ENCODE measurements around the gene PLA2G4D.

The PLA2G4D gene

DNA sequence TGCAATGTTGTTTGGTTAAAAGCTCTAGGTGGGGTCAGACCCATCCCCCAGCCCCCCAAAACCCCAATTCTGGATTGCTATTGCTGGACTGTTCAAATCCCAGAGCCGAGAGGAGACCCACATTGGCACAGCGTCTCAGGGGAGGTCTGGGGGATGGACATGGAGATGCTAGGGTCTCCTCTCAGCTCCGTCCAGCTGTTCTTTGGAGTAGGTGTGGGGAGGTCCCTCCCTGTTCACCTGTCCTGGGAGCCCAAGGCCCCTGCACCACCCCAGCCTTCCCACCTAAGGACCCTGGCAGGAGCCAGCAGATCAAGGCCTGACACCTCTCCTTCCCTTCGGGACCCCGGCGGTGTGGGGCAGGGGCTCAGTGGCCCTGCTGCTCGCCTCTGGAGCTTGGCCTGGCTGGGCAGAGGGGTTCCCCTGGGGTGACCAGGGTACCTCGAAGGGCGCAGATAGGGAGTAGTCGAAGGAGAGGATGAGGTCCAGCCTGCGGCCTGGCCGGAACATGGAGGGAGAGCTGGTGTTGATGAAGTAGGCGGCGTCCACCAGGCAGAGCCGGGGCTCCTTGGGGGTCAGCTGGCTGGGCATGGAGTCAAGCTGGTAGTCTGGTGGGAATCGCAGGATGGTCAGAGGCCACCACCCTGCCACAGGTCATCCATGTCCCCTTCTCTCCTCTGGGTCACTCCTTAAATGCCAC lies 23.9 kb downstream of the PLA2G4D start:
- no peak for DNase-seq

DNA sequence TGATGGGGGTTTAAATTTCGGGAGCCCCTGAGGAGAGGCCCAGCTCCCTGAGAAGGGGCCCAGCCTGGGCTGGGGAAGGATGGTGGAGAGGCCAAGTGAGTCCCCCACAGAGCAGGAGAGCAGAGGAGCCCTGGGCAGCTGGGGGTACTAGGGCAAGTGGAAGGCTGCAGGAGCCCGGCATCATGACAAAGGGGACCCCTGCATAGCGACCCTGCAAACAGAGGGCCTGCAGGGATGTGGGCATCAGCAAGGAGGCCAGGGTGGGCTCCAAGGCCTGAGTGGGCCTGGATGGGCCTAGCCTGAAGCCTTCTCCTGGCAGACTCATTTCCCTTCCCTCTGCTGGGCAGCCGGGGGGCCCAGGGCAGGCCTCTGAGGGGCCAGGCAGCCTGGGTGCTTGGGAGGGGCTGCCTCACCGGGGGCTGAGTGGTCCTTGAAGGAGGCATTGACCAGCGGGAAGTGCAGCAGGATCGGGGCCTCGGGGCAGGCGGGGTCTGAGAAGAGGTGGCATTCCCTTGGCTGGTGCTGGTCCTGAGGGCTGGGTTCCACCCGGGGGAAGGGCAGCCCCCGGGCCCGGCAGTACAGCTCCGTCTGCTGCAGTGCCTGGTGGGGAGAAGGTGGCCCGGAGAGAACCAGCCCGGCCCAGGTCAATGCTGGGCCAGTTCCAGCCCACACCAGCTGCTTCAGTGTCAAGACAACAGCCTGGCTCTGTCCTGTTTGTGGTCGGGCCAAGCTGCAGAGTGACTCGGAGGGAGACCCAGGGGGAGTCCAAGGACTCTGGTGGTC lies 24.7 kb downstream of the PLA2G4D start:
- DNase-seq, result no peak

DNA sequence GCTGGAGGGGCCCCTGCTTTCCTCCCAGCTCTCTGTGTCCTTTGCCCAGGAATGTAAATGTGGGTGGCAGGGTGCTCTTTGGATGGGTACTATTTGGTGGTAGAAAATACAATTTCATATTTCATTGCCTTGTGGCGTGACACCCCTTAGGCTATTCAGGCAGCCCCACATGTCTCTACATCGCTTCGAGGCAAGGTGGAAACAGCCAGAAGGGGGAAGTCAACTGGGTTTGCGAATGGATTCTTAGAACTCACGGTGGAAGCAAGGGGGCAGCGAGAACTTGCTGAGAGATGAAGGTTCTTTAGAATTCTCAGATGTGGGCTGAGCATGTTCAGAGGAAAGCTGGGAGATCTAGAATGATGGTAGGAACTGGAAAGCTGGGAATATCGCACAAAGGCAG lies 25.3 kb downstream of the PLA2G4D start:
- no peak for DNase-seq

DNA sequence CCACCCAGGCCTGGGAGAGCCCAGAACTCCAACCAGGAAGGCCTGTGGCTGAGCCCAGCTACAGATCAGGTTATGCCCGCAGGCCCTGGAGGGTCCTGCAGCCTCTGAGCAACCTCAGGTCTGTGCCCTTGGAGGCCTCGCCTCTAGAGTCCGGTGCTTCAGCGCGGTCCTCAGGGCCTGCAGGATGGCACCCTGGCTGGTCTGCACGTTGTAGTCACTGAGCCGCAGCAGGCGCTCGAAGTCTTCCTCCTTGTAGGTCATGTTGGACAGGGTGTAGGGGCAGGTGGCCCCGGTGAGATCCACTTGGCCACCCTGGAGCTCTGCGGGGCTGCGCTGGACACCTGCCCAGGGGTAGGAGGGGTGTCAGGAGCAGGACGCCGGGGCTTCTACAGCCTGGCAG lies 25.8 kb downstream of the PLA2G4D start:
- DNase-seq, result no peak

DNA sequence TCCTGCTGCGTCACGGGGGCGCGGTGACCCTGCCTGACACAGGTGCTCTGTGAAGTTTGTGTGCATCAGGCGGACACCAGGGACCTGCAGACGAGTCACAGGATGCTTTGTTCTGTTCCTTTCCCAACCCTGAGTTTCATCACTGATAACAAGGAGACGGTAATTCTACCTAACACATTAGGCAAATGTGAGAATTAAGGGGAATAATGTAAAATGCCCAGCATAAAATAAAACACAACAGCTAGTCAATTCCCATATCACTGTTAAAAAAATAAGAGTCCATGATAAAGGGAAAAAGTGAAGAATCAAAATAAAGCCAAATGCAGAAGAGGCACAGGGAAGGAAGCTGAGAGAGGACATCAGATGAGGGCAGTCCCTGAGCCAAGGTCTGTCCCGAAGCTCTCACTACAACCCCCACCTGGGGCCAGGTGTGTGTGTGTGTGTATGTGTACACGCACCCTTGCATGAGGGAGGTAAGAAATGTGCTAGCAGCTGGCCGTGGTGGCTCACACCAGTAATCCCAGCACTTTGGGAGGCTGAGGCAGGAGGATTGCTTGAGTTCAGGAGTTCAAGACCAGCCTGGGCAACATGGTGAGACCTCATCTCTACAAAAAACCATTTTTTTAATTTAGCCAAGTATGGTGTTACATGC lies 27.5 kb downstream of the PLA2G4D start:
- DNase-seq, result no peak

DNA sequence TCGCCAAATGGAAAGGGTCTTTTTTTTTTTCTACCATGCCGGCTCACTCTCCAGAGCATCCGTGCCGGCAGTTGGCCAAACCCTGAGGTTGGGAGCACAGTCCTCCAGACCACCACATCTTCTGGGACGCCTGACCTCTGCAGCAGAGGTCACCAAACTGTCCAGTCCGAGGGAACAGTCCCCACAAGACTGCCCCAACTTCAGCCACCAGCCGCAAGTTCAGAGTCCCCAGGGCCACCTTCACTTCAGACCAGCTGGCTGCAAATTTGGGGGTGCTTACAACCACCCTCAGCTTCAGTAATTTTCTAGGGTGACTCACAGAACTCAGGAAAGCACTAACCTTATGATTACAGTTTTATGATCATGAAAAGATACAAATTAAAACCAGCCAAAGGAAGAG lies 28.9 kb downstream of the PLA2G4D start:
- DNase-seq, result no peak

DNA sequence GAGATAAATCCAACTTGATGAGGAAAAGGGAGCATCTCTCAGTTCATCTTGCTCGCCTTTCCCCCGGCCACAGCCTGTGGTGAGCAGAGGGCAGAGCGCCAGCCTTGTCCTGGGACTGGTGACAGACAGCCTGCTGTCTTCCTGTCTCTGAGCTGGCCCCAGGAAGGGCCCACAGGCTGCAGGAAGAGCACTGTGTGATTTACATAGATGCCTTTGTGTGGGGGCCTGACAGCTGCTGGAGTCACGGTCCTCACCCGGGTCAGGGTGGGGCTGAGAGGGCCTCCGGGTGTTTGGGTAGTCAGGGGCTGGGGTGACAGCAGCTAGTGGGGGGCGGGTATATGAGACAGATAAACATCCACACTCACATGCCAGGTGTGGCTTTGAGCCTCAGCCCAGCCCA lies 29.3 kb downstream of the PLA2G4D start:
- no peak for DNase-seq

DNA sequence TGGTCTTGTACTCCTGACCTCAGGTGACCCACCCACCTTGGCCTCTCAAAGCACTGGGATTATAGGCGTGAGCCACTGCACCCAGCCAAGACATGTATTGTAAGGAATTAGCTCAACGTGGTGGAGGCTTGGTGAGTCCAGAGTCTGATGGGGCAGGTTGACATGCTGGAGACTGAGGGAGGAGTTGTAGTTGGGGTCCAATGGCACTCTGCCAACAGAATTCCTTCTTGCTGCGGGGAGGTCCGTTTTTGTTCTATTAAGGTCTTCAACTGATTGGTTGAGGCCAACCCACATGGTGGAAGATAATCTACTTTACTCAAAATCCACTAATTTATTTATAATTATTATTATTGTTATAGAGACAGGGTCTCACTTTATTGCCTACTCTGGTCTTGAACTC lies 30.1 kb downstream of the PLA2G4D start:
- DNase-seq, result no peak

DNA sequence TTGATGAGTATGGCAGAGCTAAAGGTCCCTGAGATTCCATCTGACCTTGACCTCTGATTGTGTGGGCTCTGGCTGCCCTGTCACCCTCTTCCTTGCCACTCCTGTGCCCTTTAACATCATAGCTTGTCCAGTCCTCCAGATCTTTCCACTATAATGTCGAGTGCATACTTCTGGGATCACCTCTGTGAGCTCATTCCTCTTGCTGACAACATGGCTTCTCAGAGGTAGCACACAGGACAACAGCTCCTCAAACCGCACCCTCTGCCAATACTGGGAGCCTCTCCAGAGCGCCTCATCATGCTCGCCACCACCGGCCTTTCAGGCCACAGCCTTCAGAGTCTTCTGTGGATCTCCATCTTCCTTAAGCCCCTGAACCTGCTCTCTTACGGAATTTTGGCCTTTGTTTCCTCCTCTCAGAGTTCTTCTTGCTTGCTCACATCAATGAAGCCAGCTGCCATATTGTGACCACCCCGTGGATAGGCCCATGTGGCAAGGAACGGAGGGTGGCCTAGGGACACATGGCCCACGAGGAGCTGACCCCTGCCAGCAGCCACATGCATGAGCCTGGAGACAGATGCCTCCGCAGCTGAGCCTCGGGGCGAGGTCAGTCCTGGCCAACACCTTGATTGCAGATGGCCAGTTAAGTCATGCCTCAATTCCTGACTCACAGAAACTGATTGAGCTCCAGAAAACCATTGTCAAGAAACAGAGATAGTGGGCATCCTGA lies 31.1 kb downstream of the PLA2G4D start:
- no peak for DNase-seq

DNA sequence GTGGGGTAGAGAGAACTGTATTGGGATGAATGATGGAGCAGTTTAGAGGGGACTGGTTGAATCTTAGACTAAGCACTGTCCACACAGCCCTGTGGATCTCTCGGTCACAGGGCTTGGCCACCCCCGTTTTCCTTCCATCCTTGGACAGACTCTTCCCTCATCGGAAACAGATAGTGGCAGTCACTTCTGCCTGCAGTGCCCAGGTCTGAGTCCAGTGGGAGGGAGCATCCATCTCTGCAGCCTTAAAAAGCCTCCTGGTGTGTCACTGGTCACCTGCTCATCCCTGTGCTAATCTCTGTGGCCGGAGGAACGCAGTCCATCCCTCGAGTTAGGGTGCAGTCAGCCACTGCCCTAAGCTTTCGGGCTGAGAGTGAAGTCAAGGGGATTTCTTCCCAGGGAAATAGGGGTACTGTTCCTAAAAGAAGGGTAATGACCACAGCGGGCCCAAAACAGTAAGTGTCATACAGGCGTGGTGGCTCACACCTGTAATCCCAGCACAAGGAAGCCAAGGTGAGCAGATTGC lies 32.0 kb downstream of the PLA2G4D start:
- no peak for DNase-seq

DNA sequence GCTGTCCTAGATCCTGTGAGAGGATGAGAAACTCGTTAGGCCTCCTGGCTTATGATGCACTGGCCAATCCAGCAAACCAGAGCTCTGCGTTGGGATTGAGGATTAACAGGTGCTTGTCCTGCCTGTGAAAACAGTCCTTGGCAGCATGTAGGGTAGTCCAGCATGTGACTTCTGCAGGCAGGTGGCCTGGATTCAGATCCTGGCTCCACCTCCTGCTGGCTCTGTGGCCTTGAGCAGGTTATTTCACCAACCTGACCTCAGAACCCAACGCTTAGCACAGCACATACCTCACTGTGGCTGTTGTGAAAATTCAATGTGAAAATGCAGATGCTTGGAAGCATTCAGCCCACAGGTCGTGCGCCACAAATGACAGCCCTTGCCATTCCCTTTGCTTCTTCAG lies 33.6 kb downstream of the PLA2G4D start:
- no peak for DNase-seq

DNA sequence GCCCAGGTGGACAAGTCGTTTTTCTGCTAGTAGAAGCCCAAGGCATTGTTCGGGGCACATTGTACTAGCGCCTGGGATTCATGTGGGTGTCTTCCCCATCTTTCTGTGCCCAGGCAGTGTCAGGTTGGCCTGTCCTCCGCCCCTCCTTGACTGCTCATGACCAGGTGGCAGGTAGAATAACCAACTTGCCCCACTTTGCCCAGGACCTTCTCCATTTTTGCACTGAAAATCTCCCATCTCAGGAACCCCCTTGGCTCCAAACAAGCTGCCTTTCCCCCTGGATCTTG lies 33.9 kb downstream of the PLA2G4D start:
- no peak for DNase-seq

DNA sequence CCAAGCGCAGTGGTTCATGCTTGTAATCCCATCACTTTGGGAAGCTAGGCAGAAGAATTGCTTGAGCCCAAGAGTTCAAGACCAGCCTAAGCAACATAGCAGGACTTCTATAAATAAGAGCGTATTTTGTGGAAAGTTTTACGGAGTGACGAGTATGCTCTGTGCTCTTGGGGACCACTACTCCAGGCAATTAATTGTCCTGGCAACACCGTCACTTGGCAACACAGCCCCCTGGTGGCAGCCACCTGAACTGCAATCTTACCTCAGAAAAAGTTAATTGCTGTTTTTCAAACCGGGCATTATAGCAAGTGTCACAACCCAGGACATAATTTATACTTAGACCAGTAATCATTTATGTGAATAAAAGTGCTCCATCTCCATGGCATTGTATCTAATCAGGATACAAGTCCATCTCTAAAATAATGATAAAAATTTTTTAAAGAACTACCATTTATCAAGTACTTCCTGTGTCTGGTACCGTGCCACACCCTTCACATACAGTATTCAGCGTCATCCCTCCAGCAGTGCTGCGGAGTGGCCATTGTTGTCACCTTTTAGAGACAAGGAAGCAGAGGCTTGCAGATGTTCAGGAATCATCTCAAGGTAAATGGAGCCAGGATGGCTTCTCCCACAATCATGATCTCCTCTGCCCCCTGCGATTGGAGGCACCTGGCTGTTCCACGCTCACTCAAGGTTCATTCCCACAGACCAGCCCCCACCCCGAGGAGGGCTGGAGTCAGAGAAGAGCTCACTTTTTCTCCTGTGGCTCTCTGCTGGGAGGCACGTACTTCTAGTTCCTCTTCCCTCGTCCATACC lies 34.5 kb downstream of the PLA2G4D start:
- peak; percentile 70 for DNase-seq

DNA sequence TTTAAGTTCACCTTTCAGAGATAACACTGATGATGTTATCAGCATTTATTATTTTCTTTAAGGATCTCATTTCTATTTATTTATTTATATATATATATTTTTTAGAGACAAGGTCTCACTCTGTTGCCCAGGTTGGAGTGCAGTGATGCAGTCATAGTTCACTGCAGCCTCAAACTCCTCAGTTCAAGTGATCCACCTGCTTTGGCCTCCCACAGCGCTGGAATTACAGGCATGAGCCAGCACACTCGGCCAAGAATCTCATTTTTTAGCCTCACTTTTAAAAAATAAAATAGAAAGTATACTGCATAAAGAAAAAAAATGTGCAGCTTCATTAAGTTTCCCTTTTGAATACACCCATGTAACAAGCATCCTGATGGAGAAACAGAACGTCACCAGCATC lies 35.6 kb downstream of the PLA2G4D start:
- no peak for DNase-seq

DNA sequence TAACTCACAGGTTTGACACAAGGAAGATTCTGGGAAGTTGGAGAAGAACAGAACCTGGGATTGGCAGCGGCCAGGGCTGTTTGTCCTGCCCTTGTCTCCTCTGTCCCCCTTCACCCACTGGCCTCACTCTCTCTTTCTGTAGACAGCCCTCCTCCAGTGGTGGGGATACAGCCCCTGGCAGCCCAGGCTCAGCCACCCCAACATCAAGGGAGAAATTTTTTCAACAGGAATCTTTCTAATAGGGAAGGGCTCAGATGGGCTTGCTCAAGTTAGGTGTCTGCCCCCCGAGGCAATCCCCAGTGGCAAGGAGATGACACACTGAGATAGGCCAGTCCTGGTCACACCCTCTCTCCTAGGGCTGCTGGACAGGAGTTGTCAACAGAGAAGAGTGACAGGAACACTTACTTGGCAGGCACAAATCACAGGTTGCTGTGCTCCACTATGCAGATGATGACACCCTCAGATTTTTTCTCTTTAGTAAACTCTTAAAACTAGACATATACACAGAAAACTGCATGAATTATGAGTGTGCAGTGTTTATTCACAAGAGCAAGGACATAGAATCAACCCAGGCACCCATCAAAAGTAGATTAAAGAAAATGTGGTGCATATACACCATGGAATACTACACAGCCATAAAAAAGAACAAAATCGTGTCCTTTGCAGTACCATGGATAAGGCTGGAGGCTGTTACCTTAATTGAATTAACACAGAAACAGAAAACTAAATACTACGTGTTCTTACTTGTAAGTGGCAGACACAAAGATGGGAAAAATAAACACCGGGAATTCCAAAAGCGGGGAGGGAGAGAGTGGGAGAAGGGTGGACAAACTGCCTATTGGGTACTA lies 36.3 kb downstream of the PLA2G4D start:
- no peak for DNase-seq

DNA sequence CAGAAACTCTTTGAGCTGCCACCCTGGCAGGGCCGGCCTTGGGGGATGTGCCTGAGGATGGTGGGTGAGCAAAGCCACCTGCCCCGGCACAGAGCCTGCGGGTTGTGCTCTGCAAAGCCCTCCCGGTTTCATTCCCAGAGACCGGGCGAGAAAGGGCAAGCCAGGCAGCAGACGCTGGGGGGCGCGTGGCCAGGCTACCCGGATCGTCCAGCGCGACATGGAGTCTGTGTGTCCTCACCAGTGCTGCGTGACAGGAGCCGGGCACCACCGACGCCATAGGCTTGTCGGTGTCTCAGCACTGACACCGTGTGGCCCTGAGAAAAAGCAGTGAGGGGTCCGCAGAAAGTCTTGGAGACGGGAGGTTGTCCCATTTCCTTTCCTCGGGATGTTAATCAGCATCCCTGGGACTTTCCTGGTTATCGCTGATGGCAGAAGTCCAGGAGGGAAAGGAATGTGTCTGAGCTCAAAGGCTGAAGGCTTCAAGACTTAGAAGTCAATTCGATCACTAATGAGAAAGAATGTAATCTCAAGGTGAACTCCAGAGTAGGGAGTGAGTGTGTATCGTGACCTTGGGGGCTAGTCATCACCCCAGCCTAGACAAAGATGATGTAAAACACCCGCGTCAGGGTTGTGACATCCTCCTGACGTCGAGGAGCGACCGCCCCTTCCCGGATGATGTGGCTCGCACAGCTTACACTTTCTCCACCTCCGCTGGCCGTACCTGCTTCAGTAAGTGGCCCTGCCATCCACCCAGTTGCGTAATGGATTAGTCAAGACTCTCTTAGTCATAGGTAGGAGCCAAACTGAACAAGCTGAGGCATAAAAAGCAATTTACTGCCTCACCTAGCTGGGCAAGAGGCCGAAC lies 37.2 kb downstream of the PLA2G4D start:
- peak; percentile 69 for DNase-seq

DNA sequence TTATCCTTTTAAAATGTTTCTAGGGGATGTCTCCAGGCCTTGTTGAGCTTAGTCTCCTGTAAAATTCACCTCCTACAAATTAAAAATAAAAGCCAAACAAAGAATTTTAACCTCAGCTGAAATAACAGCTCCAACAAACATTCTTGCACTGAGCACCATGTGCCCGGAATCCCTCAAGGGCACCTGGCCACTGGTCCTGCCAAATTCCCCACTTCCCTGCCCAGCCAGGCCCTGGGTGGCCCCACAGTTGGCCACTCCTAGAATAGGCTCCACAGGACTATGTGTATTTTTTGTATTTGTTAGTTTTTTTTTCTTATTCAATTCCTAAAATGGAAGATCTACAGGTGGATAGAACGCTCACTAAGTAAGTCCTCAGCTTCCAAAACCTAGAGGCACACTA lies 40.4 kb downstream of the PLA2G4D start:
- no peak for DNase-seq

DNA sequence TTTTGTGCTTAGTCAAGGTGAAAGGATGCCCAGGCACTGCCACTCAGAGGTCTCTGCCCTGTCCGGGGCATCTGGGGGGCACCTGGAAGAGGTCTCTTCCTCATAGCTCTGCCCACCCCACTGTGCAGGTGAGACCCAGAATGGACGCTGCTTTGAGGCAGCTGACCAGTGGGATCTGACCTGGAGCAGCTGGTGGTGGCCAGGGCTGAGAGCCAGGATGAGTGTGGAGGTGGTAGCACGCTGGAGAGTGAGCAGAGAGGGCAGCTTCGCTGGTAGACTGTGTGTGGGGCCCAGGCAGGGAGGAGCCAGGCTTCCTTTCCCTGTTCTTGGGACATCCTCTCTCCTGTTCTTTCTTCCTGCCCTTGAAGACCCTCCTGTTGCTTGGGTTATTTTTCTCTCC lies 41.4 kb downstream of the PLA2G4D start:
- DNase-seq, result no peak

DNA sequence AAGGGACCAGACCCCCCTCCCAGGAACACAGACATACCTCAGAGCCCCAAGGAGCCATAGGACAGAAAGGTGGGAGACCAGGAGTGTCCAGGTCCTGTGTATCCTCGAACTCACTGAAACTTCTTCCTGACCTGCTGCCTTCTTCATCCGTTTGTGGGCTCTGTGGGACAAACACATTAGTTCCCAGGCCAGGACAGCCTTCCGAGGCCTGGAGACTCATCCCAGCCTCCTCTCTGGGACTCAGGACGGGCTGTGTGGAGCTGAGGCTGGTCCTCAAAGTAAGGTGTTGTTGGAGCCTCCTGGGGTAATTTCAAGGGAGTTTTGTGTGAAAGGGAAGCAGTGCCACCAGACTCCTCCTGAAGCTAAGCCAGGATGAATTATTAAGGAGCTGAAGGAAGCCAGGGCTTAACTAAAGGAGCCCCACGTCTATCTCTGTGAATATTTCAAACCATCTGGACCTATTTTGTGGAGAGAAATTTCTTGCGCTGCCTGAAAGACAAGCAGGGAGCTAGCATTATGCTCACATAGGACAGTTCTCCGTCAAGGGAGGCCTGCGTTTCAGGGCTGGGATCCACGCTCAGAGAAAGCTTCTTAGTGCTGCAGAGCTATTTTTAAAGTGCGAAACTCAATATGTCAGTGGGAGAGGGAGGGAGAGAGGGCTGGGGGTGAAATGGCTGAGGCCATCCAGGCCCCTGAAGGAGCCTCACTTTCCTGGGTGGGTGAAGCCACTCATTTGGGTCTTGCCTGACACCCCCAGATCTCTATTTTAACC lies 43.7 kb downstream of the PLA2G4D start:
- DNase-seq, result no peak

DNA sequence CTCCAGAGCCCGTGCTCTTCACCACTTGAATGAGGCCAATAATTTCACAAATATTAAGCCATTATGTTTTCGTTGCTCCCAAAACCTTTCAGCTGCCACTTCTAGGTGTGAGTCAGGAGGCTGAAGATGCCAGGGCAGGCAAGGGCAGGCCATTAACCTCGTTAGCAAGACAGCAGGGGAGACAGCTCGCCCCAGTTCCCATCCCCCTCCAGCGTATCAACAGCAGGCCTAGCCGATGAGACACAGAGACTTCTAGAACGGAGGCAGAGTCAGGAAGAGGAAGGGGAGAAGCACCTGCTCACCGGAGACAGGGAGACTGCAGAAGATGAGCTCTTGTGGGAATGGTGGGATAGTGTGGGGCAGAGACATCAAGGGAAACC lies 45.6 kb downstream of the PLA2G4D start:
- DNase-seq, result no peak

Measured in CD4-positive, alpha-beta T cell treated with Interleukin-17A for 1 hour (primary cell).